Heart left ventricle (tissue), 13 donors: ENCODE results near the gene NCDN.

Experiments
- POLR2A ChIP-seq, 2 donors: fragments of 450-650 bp; IDR thresholded peaks; one replicate each; pipeline ENCODE4 v1.6.1; 2017; ENCODE audit warnings: antibody characterized with exemption in 2 of 2, mild to moderate bottlenecking in 2 of 2, moderate library complexity in 2 of 2
- TF ChIP-seq, protein P1 (sequence below), 12 donors: fragments of 200-600 bp; sonication (generic) in 4 of 12; IDR thresholded peaks; one replicate each; pipeline versions ENCODE4 v1.5.0 to v1.8.0; 2018 to 2022; ENCODE audit warnings: antibody characterized with exemption in 12 of 12, mild to moderate bottlenecking in 5 of 12
- donor health status: ischemic (EF 13 %, LVEDD 7.1; RV severe dilation, severe dysfunction).
- donor health status: DM: no; HTN: yes; CAD: no.
- donor health status: DM: no; HTN: no; CAD: no.
- donor health status: ischemic (EF 25% LVEDD 6.9; RV normal size, moderate dysfunction).
- donor health status: ischemic (EF 25% LVEDD 5.7; RV mildly dilated, moderate dysfunction).
- donor health status: ischemic (EF 35%, LVEDD 5.7; RV mildly dilated, moderate dysfunction).
- donor health status: nonischemic (EF 11% LVEDD 7.7; RV severe dilation, severe dysfunction).
- donor health status: DM: yes; HTN: yes; CAD: no.
- donor health status: PGD.
- donor health status: ischemic (EF 29% LVEDD 5.4; RV normal size, mild dysfunction).
- donor health status: nonischemic (EF 23%, LVEDD 6.1; RV moderate dilation, normal function).

DNA sequence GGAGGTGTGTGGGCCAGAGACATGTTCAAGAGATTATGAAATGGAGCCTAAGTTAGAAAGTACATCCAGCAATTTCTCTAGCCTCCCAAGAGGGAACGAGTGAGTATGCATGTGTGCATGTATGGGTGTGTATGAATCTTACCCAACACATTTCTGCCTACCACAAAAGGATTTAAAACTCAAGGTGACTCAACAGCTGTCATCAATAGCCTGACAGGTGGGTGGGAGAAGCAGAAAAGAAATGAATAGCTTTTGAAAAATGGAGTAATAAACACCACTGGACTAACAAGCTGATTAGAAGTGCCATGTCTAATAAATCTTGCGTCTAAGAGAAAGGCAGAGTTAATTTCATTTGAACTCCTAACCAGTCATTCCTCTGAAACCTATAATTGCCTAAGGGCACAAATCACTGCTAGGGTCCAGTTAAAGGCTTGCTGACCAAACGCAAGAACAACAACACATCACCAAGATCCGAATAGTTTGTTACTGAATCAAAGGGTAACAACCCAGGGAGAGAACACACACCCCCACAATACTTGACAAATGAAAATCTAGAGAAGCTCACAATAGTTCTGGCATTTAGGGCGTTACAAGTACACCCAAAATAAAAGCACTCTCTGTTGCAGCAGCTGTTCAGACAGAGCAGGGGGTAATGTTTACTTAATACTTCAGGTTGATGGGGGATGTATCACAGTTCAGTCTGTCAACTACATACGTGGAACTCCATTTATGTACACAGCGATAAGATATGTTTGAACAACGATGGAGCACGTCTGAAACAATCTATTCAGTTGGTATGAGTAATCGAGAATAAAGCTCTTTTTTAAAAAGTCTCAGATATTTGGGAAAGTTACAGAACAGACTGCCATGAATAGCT, 1.8 kb upstream of the NCDN start:
- TF ChIP-seq, protein P1, sequence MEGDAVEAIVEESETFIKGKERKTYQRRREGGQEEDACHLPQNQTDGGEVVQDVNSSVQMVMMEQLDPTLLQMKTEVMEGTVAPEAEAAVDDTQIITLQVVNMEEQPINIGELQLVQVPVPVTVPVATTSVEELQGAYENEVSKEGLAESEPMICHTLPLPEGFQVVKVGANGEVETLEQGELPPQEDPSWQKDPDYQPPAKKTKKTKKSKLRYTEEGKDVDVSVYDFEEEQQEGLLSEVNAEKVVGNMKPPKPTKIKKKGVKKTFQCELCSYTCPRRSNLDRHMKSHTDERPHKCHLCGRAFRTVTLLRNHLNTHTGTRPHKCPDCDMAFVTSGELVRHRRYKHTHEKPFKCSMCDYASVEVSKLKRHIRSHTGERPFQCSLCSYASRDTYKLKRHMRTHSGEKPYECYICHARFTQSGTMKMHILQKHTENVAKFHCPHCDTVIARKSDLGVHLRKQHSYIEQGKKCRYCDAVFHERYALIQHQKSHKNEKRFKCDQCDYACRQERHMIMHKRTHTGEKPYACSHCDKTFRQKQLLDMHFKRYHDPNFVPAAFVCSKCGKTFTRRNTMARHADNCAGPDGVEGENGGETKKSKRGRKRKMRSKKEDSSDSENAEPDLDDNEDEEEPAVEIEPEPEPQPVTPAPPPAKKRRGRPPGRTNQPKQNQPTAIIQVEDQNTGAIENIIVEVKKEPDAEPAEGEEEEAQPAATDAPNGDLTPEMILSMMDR (IDR thresholded peaks at IDR 0.05): no peak
- TF ChIP-seq POLR2A (IDR thresholded peaks at IDR 0.05): no peak
